Measurements from ENCODE around the gene NT5M.
A peak's percentile ranks its signal among the peaks of the same experiment; 100 is the strongest.
"Not testable (repeated sequence)": the region's sequence is repeated elsewhere in the genome, so short reads cannot be mapped to it uniquely, and the experiment has no call there.

The NT5M gene

DNA sequence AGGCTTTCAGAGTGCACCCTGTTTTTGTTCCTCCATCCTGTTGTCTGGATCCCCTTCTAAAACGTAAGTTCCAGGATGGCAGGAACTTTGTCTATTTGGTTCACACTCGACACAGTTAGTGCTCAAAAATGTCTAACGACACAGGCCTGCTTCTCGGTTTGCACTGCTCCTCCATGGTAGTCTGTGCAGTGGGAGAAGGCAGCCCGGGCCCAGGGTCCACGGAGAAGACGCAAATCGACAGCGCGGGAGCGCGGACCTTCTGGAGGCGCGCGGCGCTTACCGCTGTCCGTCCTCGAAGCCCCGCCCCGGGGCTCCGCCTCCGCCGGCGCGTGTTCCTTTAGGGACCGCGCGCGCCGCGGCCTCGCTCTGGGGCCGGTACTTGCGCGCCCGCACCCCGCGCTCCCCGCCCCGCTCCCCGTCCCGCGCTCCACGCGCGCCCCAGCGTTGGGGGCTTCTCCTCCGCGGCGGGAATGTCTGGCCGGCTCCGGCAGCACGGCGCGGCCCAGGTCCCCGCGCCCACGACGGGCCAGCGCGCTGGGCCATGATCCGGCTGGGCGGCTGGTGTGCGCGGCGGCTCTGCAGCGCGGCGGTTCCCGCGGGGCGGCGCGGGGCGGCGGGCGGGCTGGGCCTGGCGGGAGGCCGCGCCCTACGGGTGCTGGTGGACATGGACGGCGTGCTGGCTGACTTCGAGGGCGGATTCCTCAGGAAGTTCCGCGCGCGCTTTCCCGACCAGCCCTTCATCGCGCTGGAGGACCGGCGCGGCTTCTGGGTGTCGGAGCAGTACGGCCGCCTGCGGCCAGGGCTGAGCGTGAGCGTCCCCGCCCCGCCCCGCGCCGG, at the start of gene NT5M:
TSS of gene NT5M (plus strand) at position 364 of the 837 bp plus-strand sequence. CDS start at position 542, 178 bp downstream.
- no peak for DNase-seq

DNA sequence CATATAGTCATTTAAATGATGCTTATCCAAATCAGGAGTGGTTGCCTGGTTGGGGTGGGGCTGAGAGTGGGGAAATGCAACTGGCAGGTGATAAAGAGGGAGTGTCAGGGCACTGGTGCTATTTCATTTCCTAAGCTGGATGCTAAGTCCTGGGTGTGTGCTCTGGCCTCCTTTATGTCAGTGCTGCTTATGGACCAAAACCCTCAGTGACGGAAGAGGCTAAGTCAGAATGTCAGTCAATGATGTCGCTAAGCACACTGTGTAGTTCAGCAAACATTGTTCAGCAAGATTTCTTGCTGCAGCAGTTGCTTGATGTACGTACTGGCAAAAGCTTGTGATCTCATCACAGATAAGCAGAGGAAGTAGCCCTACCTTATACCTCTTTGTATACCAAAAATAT, 49.8 kb upstream of the NT5M start:
- DNase-seq: no peak

DNA sequence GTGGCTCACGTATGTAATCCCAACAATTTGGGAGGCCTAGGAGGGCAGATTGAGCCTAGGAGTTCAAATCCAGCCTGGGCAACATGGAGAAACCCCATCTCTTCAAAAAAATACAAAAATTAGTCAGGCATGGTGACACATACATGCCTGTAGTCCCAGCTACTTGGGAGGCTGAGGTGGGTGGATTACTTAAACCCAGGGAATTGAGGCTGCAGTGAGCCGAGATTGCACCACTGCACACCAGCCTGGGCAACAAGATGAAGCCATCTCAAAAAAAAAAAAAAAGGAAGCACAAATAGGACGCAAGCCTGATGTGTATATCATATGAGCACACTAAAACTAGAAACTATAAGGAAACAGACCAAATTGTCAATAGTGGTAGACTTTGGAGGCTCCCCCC, 49.1 kb upstream of the NT5M start:
- no peak for DNase-seq

DNA sequence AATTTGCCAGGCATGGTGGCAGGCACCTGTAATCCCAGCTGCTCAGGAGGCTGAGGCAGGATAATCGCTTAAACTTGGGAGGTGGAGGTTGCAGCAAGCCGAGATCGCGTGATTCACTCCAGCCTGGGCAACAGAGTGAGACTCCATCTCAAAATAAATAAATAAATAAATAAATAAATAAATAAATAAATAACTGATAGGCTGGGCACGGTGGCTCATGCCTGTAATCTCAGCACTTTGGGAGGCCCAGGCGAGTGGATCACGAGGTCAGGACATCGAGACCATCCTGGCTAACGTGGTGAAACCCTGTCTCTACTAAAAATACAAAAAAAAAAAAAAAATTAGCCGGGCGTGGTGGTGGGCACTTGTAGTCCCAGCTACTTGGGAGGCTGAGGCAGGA, 47.5 kb upstream of the NT5M start:
- not testable (repeated sequence) for DNase-seq

DNA sequence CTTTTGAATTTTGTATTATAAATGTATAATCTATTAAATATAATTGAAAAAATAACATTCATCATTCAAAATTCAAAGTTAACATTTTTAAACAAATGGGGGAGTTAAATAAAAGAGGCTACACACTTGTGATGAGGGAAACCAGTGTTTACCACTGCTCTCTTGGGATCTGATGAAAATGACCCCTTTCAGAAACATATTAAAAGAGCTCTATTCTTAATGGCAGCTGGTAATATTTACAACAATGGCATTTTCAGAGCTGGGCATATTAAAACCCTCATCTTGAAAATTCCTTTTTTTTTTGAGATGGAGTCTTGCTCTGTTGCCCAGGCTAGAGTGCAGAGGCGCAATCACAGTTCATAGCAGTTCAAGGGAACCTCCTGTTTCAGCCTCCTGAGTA, 46.9 kb upstream of the NT5M start:
- DNase-seq: no peak

DNA sequence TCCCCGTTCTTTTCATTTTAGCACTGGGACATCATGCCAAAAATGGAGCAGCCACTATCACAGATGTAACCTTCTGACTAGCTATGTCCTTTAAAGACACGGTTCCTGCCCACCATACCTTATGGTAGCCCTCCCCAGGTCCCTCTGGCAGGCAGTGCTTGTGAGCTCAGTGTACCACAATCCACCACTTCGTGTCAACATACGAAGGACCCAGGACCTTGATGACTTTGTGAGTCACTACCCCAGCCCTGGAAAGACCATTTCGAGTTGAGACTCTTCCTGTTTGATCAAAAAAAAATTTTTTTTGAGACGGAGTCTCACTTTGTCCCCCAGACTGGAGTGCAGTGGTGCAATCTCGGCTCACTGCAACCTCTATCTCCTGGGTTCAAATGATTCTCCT, 45.2 kb upstream of the NT5M start:
- DNase-seq: no peak

DNA sequence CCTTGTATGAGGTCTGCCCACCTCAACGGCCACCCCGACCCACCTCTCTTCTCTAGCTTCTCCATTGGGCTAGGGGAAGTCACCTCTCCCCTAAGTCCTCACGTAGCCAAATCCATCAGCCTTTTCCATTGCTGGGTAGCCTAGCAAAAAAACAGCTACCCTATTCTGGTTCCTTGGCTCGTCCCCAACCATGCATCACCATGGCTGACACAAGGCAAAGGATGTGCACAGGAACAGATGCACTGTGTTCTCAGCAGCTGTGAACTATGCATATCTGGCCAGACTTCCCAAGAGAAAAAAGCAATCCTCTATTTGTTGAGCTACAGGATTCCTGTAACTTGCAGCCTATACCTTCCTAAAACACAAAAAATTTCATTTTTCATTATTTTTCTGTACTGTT, 44.2 kb upstream of the NT5M start:
- no peak for DNase-seq

DNA sequence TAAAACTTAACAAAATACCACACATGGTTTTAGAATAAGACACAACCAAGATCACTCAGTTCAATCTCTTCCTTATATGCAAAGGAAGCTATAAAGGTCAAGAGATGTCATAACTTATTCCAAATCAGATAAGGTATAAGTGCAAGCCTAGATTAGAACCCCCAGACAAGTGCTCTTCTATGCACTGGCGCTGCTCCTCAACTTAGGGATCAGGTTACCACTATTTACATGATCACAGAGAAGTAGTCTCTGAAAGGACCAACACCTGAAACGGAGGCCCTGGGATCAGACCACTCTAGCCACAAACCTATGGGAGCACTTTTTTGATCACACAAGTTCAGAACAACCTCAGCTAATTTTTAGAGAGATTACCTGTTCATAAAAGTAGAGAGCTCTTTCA, 38.7 kb upstream of the NT5M start:
- DNase-seq: peak; percentile 56

DNA sequence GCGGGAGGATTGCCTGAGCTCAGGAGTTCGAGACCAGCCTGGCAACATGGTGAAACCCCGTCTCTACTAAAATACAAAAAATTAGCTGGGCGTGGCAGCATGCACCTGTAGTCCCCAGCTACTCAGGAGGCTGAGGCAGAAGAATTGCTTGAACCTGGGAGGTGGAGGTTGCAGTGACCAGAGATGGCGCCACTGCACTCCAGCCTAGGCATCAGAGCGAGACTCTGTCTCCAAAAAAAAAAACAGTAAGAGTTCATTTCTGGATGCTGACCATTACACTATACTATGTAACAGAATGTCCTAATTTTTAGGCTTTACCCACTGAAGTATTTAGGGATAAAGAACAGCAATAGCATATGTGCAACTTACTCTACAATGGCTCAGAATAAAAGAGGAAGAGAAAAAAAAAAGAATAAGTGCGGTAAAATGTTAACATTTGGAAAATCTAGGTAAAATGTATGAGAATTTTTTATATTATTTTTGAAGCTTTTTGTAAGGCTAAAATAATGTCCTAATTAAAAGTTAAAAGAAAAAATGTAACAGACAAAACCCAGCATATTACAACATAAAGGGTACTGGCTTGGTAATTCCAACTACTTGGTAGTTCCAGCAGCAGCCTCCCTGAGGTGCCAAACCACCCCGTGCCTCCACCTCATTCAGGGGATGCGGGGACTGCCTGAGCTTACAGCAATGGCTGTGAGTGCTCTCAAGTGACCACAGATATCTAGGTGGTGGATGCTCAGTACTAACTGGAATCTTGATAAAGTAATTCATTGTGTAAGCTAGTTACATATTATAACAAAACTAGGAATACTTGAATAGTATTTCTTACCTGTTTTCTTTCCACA, 33.0 kb upstream of the NT5M start:
- no peak for DNase-seq

DNA sequence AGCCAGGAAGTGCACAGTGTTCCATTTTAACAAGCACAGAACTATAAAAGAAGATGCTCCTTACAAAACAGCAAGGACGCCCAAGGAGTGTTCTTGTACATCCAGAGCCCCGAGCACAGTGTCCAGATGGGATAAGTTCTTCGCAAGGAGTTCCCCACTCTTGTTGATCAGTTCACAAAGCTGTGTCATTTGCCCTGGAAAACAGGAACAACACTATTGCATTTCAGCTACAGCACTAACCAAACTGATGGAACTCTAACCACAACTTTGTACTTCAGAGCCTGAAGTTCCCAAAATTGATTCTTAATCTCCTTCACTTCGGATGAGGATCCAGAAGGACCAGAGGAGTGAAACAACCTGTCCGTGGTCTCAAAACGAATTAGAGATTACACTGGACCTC, 27.2 kb upstream of the NT5M start:
- no peak for DNase-seq

DNA sequence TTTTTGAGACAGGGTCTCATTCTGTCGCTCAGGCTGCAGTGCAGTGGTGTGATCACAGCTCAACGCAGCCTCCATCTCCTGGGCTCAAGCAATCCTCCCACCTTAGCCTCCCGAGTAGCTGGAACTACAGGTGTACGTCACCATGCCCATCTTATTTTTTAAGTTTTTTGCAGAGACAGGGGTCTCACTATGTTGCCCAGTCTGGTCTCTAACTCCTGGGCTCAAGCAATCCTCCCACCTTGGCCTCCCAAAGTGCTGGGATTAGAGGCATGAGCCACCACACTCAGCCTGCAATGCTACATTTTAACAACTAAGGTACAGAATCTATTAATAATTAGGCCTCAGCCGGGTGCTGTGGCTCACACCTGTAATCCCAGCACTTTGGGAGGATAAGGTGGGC, 25.7 kb upstream of the NT5M start:
- not testable (repeated sequence) for DNase-seq

DNA sequence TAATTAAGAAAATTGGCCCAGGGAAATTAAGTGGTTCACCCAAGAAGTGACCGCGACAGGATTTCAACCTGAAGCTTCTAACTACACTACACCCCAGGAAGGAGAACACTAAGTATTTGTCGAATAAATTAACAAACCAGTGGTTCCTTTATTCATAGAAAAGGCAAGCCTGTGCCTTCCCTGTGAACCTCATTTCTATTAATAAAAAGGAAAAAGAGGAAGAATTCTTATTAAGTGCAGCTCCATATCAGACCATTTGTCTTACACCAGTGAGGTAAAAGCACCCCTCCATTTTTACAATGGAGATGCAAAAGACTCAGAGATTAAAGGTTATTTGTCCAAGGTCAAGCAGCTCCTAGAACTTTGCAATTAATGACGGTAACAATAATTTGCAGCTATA, 23.9 kb upstream of the NT5M start:
- no peak for DNase-seq

DNA sequence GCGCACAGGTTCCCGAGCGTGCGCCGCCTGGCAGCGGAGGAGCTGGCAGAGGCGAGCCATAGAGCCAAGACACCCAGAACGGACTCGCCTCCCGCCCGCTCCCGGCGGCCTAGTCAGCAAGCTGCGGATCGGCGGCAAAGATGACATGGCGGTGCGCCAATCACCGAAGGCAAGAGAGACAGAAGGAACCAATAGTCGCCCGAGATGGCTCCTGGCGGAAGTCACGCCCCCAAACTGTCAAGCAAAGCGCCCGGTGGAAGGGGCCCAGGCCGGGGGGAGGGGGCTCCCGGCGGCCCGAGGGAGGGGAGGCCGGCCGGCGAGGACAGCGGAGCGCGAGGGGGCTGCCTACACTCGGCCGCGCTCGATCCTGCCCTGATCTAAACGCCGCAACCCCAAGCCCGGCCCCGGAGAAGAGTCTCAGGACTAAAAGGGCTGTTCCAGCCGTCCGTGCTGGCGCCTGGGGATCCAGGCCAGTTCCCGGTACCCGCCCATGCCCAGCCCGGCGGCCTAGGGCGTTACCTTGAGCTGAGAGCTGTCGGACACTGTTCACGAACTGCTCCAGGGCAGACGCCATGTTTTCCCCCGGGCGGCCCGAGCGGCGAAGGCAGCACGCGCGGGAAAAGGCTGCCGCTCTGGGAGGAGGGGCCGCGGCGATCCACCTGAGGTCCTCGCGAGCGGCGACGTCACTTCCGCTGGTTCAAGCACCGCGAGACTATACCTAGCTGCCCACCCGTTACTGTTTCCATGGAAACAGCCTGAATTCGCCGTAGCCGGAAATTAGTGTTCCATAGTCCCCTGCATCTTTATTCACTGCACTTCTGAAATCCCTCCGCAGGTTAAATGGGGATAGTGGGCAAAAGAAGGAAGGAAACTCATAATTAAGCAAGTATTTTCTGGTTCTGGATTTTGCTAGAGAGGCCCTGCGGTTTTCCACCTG, 22.3 kb upstream of the NT5M start, which contains the start of gene COPS3:
TSS of gene COPS3 (minus strand) at position 634 of the 937 bp plus-strand sequence. CDS start at position 574, 60 bp downstream.
- DNase-seq: peak; percentile 72

DNA sequence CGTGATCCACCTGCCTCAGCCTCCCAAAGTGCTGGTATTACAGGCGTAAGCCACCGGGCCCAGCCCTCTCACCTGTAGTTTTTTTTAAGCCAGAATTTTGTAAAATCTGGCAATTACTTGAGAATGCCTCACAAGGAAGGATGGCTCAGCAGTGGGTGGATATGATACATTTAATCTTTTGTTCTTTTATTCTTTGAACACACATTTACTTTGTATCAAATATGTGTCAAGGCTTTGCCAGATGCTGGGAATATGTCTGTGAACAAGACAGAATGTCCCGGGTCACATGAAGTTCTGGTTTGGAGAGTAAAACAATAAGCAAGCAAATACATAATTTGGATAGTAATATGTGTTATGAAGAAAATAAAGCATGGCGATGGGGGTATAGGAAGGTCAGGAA, 17.2 kb upstream of the NT5M start:
- DNase-seq: no peak

DNA sequence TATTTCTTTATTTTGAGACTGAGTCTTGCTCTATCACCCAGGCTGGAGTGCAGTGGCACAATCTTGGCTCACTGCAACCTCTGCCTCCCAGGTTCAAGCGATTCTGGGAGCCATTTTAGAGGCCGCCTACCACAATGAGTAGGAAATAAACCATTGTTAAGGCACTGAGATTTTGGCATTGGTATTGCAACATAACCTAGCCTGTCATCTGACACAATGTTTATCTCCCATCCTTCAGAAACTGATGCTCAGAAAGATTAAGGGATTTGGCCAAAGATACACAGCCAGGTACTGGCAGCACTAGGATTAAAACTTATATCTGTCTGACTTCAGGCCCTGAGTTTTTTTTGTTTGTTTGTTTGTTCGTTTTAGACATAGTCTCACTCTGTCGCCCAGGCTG, 14.1 kb upstream of the NT5M start:
- DNase-seq: no peak

DNA sequence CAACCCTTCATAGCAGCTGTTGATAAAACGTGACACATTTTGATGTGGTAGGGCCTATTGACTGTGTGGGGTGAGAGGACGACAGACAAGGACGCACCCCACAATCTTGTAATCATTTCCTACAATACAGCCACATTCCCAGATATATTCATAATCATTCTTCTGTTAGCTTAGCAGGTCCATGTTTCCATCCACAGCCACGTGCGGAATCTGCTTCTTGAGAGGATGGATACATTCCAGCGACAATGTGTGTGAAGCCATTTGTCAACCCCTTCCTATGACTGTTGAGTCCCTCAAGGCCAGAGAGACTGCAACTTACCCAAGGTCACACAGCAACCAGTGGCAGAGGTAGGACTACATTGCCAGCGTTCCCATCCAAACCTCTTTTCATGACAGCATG, 13.5 kb upstream of the NT5M start:
- DNase-seq: no peak

DNA sequence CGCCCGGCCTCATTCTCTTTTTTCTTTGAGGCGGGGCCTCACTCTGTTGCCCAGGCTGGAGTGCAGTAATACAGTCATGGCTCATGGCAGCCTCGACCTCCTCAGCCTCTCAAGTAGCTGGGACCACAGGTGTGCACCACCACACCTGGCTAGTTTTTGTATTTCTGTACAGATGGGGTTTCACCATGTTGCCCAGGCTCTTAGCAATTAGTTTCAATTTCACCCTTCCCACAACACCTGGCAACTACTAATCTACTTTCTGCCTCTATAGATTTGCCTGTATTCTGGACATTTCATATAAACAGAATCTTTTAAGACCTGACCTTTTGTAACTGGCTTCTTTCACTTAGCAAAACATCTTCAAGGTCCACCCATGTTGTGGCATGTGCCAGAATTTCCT, 8.0 kb upstream of the NT5M start:
- no peak for DNase-seq

DNA sequence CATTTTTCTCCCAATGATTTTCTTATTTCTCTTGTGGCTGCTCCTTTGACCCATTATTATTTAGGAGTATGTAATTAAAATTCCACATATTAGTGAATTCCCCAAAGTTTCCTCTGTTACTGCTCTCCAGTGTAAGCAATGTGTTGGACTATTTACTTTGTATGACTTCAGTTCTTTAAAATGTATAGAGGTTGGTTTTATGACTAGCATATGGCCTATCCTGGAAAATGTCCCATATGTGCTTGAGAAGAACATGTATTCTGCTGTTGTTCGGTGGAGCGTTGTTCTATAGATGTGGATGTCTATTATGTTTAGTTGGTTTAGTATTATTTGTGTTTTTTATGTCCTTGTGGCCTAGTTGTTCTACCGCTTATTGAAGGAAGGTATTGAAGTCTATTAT, 6.0 kb upstream of the NT5M start:
- no peak for DNase-seq

DNA sequence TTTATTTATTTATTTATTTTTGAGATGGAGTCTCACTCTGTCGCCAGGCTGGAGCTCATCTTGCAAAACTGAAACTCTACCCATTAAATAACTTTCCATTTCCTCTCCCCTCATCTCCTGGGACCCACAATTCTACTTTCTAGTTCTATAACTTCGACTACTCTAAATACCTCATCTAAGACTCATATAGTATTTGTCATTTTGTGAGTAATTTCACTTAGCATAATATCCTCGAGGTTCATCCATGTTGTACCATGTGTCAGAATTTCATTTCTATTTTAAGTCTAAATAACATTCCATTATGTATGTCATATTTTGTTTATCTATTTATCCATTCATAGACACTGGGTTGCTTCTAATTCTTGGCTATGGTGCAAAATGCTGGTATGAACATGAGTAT, 5.1 kb upstream of the NT5M start:
- no peak for DNase-seq

DNA sequence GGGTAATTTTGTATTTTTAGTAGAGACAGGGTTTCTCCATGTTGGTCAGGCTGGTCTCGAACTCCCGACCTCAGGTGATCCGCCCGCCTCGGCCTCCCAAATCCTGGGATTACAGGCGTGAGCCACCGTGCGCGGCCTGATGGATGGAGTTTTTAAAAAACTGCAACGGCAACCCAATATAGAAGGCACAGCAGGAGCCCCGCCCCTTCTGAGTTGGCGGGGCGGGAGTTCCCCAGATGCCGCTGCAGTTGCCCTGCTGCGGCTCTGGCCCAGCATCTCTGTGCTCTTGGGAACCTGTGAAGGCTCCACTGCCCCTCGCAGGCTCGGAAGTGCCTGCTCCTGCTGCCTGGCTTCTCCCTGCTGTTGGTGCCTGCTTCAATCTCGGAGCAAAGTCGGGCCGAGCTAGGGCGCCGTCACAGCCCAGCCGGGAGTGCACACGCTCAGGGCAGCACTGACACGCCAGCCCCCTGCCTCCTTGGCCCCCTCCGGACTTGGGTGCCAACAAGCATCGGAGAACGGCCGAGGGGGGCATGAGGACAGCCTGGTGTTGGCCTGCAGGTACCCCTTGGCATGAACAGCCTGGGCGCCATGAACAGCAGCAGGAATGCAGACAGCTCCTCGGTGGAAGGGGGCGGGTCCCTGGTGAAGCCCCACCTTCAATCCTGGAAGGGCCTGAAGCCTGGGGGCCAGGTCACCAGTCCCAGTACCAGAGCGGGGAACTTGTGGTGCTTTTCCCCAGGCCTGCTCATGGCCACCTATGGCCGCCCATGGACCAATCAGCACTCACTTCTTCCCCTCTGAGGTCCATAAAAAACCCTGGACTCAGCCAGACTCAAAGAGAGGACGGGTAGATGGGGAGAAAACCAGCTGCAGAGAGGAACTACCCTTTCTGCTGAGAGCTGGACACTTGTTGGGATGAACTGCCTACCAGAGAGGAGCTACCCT, 2.3 kb upstream of the NT5M start:
- no peak for DNase-seq

DNA sequence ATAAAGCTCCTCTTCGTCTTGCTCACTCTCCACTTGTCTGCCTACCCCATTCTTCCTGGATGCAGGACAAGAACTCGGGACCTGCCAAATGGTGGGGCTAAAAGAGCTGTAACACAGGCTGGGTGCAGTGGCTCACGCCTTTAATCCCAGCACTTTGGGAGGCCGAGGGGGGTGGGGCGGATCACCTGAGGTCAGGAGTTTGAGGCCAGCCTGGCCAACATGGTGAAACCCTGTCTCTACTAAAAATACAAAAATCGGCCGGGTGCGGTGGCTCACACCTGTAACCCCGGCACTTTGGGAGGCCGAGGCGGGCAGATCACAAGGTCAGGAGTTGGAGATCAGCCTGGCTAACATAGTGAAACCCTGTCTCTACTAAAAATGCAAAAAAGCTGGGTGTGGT, 1.5 kb upstream of the NT5M start:
- DNase-seq: not testable (repeated sequence)
